Skin of body (tissue), 2 donors: ENCODE results near the gene RUFY4. TPM values are rescaled to one million over a fixed set of nuclear protein-coding genes. Genes with fewer than 3 reads are reported as not detected.
"Not testable (repeated sequence)": the region's sequence is repeated elsewhere in the genome, so short reads cannot be mapped to it uniquely, and the experiment has no call there.

Experiments
- DNase-seq: peaks from one replicate; lab custom pipeline; 2025; lab: John Stamatoyannopoulos, UW
- total RNA-seq: library from RNA; depleted of rRNA; stranded (reverse); fragments of >200 nt; gene quantifications from one replicate; pipeline ENCODE4 v1.2.3, GENCODE V29; 2014

RUFY4 gene
- total RNA-seq, 1 donor from 2014 or later, result 0.10 TPM

GRCh38 chr2:218082586-218083351, 13.7 kb downstream of the RUFY4 start:
- no peak for DNase-seq

GRCh38 chr2:218083352-218083676, 14.3 kb downstream of the RUFY4 start:
- DNase-seq, result no peak

DNA sequence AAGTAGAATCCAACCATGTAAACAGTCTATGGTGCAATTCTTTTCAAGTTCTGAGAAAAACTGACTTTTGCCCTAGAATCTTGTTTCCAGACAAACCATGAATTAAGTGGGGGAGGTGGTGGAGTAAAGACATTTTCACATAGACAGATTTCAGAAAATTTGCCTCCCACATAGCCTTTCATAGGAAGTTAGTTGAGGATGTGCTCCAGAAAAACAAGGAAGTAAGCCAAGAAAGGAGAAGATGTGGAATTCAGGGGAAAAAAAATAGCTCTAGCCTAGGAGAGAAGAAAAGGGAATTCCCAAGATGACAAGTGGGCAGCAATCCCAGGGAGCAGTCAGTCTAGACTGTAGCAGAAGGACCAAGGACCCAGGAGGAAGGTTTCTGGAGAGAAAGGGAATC, 17.4 kb downstream of the RUFY4 start:
- DNase-seq, result no peak

DNA sequence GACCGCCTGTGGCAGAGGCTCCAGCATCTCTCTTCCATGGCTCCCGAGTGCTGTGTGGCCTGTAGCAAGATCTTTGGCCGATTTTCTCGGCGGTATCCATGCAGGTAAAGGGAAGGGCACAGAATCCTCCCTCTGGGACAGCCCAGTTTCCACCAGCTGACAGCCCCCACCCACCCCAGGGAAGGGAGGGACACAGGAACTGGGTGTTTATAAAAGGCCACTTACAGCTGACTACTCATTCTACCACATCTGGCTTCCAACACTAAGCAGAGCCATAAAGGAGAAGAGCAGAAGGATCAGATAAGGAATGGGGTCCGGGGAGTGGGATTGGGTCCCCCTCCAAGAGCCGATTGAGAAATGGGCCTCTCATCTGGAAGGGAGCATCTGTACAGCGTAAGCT, 20.2 kb downstream of the RUFY4 start:
- DNase-seq, result no peak

GRCh38 chr2:218091746-218092145, 22.7 kb downstream of the RUFY4 start:
- DNase-seq, result no peak

GRCh38 chr2:218093879-218094278, 24.8 kb downstream of the RUFY4 start:
- no peak for DNase-seq

GRCh38 chr2:218095853-218096252, 26.8 kb downstream of the RUFY4 start:
- no peak for DNase-seq

GRCh38 chr2:218097975-218098374, 28.9 kb downstream of the RUFY4 start:
- no peak for DNase-seq

GRCh38 chr2:218108834-218109233, 39.8 kb downstream of the RUFY4 start:
- not testable (repeated sequence) for DNase-seq

DNA sequence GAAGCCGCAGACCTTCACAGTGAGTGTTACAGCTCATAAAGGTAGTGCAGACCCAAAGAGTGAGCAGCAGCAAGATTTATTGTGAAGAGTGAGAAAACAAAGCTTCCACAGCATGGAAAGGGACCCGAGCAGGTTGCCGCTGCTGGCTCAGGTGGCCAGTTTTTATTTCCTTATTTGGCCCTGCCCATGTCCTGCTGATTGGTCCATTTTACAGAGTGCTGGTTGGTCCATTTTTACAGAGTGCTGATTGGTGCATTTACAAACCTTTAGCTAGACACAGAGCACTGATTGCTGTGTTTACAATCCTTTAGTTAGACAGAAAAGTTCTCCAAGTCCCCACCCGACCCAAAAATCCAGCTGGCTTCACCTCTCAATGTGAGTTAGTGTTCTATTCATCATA, 52.7 kb downstream of the RUFY4 start:
- not testable (repeated sequence) for DNase-seq

GRCh38 chr2:218122286-218122685, 53.2 kb downstream of the RUFY4 start:
- DNase-seq, result not testable (repeated sequence)

GRCh38 chr2:218123986-218124385, 54.9 kb downstream of the RUFY4 start:
- no peak for DNase-seq

DNA sequence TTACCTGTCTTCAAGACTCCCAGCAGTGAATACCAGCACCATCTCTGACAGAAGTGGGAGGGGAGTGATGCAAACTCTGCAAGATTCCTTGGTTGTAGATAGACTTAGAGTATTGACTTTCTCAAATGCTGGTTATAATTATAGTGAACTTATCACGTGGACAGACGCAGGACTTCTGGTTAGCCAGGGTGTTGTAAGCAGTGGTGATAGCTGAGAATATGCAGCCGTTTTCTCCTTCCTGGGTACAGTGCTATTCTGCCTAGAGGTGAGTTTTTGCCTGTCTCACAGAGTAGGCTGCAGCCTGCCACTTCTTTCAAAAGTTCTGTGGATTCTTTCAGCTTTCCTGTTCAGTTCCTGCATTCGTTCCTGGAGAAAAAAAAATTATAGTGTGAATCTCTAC, 56.0 kb downstream of the RUFY4 start:
- no peak for DNase-seq

GRCh38 chr2:218125626-218126080, 56.6 kb downstream of the RUFY4 start, which contains the start of gene CXCR2:
Gene CXCR2, plus strand, starts transcription at chr2:218126028. Its CDS starts 8,774 bp downstream, at chr2:218134802.
- DNase-seq, result no peak

GRCh38 chr2:218127929-218128455, 58.9 kb downstream of the RUFY4 start:
- DNase-seq, result no peak

GRCh38 chr2:218128781-218129457, 59.9 kb downstream of the RUFY4 start:
- no peak for DNase-seq

GRCh38 chr2:218129458-218130135, 60.5 kb downstream of the RUFY4 start:
- DNase-seq, result no peak

DNA sequence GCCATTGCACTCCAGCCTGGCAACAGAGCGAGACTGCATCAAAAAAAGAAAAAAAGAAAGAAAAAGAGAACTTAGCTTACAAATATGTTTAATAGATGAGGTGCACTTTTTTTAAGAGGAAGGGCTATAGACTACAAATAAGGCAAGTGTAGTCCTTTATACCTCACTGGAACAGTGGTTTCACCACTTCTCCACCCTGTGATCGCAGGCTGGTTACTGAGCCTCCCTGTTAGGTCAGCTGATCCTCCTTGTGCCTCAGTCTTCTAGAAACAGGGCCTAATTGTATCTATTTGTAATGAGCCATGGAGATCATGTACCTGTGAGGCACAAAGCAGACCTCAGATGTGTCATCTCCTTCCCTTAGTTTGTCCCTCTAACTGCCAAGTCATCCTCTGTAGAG, 61.3 kb downstream of the RUFY4 start:
- DNase-seq, result no peak

DNA sequence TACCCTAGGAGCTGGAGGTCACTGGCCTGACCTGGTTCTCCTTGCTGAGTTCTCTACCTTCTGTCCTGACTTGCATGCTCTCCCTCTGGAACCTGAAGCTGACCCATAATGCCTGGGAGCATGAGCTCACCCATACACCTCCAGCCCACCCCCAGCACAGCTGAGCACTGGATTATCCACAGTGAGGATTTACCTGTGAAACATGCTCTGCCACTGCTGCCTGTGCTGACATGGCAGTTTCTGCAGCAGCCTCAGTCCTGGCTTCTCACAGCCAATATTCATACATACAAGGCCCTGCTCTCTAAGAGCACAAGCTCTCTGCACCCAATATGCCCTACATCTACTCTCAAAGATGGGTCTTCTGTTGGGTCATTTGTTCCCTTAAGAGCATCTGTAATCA, 61.8 kb downstream of the RUFY4 start:
- no peak for DNase-seq

- DNase-seq, result no peak
Observed at GRCh38 chr2:218137514-218137913, 68.5 kb downstream of the RUFY4 start.

DNA sequence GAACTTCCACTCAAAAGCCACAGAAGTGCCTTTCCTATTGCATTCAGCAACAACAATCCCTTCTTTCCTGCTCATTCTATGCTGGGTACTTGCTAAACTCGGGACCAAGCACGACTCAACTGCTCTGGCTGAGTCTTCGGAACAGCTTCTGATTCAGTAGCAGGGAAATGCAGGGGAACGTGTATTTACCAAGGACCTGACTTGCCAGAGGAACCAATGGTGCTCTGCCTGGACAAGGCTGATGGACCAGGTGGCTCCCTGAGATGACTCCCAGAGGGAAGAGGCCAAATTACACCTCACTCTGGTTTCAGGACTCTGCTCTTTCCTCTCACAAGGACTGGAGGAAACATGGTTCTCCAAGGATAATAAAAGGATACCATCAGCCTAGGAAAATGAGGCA, 69.0 kb downstream of the RUFY4 start:
- no peak for DNase-seq
